Measurements from ENCODE around the gene HS6ST3.

DNA sequence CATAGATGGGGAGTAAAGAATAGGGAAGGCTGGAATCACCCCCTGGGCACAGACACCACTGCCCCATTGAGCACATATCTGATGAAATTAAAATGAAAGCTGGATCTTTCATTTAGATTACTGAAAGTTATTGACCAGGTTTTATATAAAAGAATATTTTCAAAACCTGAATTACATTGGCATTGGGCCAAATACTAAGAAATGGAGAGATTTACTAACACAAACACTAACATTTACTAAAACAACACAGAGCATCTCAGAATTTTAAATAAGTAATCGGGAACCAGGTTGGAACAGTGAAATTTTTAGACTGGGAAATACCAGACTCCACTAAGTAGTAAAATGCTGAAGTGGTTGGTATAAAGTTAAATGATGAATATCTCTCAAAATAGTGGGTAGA is 88.9 kb downstream of the HS6ST3 start:
- TF ChIP-seq POLR2A (IDR thresholded peaks at IDR 0.05; ENCODE audit: low read length) (no peak), GATA1 (IDR thresholded peaks at IDR 0.05; ENCODE audit: low read depth, low read length) (no peak)
